K562 (cell line): ENCODE data around the gene ENPP6. TPM values are rescaled to one million over a fixed set of nuclear protein-coding genes. Genes with fewer than 3 reads are reported as not detected.
A peak's percentile ranks its signal among the peaks of the same experiment; 100 is the strongest.
"Not testable (repeated sequence)": the region's sequence is repeated elsewhere in the genome, so short reads cannot be mapped to it uniquely, and the experiment has no call there.

ENCODE experiments used
- ATAC-seq: fragments of 200-7000 bp; cut with Tn5 transposase; 3 replicates; pipeline ENCODE4 v1.9.1; 2020; ENCODE audit warnings: moderate library complexity
- BruUV-seq: library from RNA; stranded (reverse); fragments of 400-500 nt; replicated peaks from 2 replicates; lab custom pipeline; 2021; lab: Mats Ljungman, UMichigan
- CTCF ChIA-PET: fragments of 300-600 bp; formaldehyde crosslinking; extraction: SDS; loops from one replicate; lab custom pipeline; 2021; ENCODE audit warnings: low intra/inter-chr PET ratio; lab: Yijun Ruan, JAX
- POLR2A ChIA-PET: fragments of 300-600, 350-650 bp; sonication (Branson Sonifier 250); formaldehyde crosslinking; extraction: SDS; loops from one replicate; lab custom pipeline; 2021; ENCODE audit warnings: antibody characterized with exemption, inconsistent platforms; lab: Yijun Ruan, JAX
- DNase-seq, 4 experiments: peaks; one replicate each; pipeline versions ENCODE4 v3.0.0 to v3.0.0-alpha.2; 2011 to 2018; ENCODE audit warnings: low spot score in 3 of 4, mixed read lengths in 3 of 4; ENCODE audit errors: extremely low read depth in 1 of 4
- FAIRE-seq: peaks from 2 replicates; lab custom pipeline; 2011; peaks lifted over from hg19 to GRCh38; lab: Jason Lieb, UNC
- H2AFZ ChIP-seq: 2 replicates; pipeline ENCODE4 v1.6.0; 2011; ENCODE audit warnings: low read depth, low read length, control low read depth, inconsistent platforms
- H3K27ac ChIP-seq: fragments of 200-600 bp; 3 replicates; pipeline ENCODE4 v1.8.0; 2011; ENCODE audit warnings: low read depth, mild to moderate bottlenecking, control low read depth, inconsistent platforms, low read length, moderate library complexity, mixed read lengths; ENCODE audit errors: extremely low read depth
- H3K27me3 ChIP-seq, 2 experiments: fragments of 300-600 bp in 1 of 2; 2 replicates in 1 of 2; 3 replicates in 1 of 2; pipeline versions ENCODE4 v1.6.0 to v1.8.0; 2011; ENCODE audit warnings: inconsistent platforms in 2 of 2, low read length in 2 of 2, mild to moderate bottlenecking in 1 of 2, mixed read lengths in 1 of 2, moderate library complexity in 1 of 2; ENCODE audit not compliant: control insufficient read depth in 2 of 2, insufficient read depth in 2 of 2
- H3K36me3 ChIP-seq: fragments of 300-600 bp; 3 replicates; pipeline ENCODE4 v1.8.0; 2011; ENCODE audit warnings: mild to moderate bottlenecking, low read length, inconsistent platforms; ENCODE audit not compliant: control insufficient read depth, insufficient read depth
- H3K4me1 ChIP-seq, 2 experiments: fragments of 200-600 bp in 1 of 2; replicated peaks in 1 of 2; 2 replicates in 1 of 2; 3 replicates in 1 of 2; pipeline versions ENCODE4 v1.5.1 to v1.8.0; 2011; ENCODE audit warnings: inconsistent platforms in 2 of 2, low read length in 2 of 2, mild to moderate bottlenecking in 1 of 2, mixed read lengths in 1 of 2, moderate library complexity in 1 of 2; ENCODE audit not compliant: control insufficient read depth in 2 of 2, insufficient read depth in 2 of 2
- H3K4me2 ChIP-seq: 2 replicates; pipeline ENCODE4 v1.6.1; 2011; ENCODE audit warnings: low read length, control low read depth, inconsistent platforms, mixed read lengths; ENCODE audit not compliant: insufficient read depth
- H3K4me3 ChIP-seq: fragments of 200-600 bp; sonication (generic), shearing (Covaris generic); 2 replicates; pipeline ENCODE4 v1.5.1; 2016; ENCODE audit warnings: control low read depth, inconsistent platforms
- H3K79me2 ChIP-seq: fragments of 200-600 bp; 3 replicates; pipeline ENCODE4 v1.8.0; 2011; ENCODE audit warnings: low read length, inconsistent platforms; ENCODE audit not compliant: control insufficient read depth, insufficient read depth
- H3K9ac ChIP-seq, 2 experiments: 2 replicates each; pipeline versions ENCODE4 v1.6.0 to v1.6.1; 2011; ENCODE audit warnings: low read depth in 2 of 2, low read length in 2 of 2, control low read depth in 1 of 2, inconsistent platforms in 1 of 2, mild to moderate bottlenecking in 1 of 2, mixed read lengths in 1 of 2; ENCODE audit not compliant: insufficient read depth in 1 of 2
- H3K9me1 ChIP-seq: one replicate; pipeline ENCODE4 v1.6.0; 2011; ENCODE audit warnings: inconsistent platforms, mild to moderate bottlenecking, low read length, moderate library complexity; ENCODE audit not compliant: control insufficient read depth, insufficient read depth
- H3K9me3 ChIP-seq: replicated peaks from 2 replicates; pipeline ENCODE4 v1.5.1; 2011; ENCODE audit warnings: low read depth, low read length, inconsistent platforms; ENCODE audit not compliant: control insufficient read depth, insufficient read depth
- H4K20me1 ChIP-seq: replicated peaks from 2 replicates; pipeline ENCODE4 v1.6.1; 2011; ENCODE audit warnings: low read length, inconsistent platforms, mixed read lengths; ENCODE audit not compliant: control insufficient read depth, insufficient read depth
- WGBS: fragments of 100-300 bp; shearing (Covaris generic); methylation state at CpG from one replicate; pipeline ENCODE4 v1.1.6; 2016; ENCODE audit warnings: low coverage, mixed read lengths; ENCODE audit not compliant: insufficient coverage; ENCODE audit errors: missing lambda C conversion rate; 5-methylcytosine and 5-hydroxymethylcytosine counted together
- in situ Hi-C: fragments of 300-500 bp; cut with MboI; formaldehyde crosslinking; loops from 4 replicates; pipeline ENCODE4 v1.15.0; 2018; ENCODE audit warnings: inconsistent platforms, mixed read lengths
- intact Hi-C: fragments of 100-400 bp; cut with micrococcal nuclease; formaldehyde crosslinking; loops from 2 replicates; pipeline ENCODE4 v1.14.2; 2022
- polyA plus RNA-seq, 8 experiments: library from polyadenylated mRNA; depleted of rRNA in 4 of 8; stranded (reverse) in 5 of 8; unstranded in 3 of 8; fragments of >200 nt; fragmentation: Nextera tagmentation in 2 of 8; fragmentation: Illumina TruSeq in 1 of 8; extraction: Ambion mirVana in 2 of 8; extraction: Trizol in 1 of 8; gene quantifications; 2 replicates each; pipeline versions ENCODE4 v1.2.1 to v1.2.3, GENCODE V29; 2011 to 2014; ENCODE audit warnings: inconsistent platforms in 1 of 8, missing spikeins in 1 of 8
- total RNA-seq, 7 experiments: library from RNA; depleted of rRNA in 6 of 7; stranded (reverse); fragments of >200 nt in 6 of 7; fragmentation: Illumina TruSeq in 2 of 7; extraction: Trizol in 2 of 7; gene quantifications; 2 replicates each; pipeline versions ENCODE4 v1.2.1 to v1.2.3, GENCODE V29; 2011 to 2021; ENCODE audit warnings: low replicate concordance in 1 of 7
- TF ChIP-seq, protein P1 (sequence below), 2 experiments: fragments of 450-650 bp; IDR thresholded peaks; 2 replicates each; pipeline ENCODE4 v1.6.1; 2018; ENCODE audit warnings: mild to moderate bottlenecking in 2 of 2, low read depth in 1 of 2; ENCODE audit not compliant: partially characterized antibody in 2 of 2

Gene ENPP6
- total and polyA plus RNA-seq, 9 of the 15 experiments (the other 6 are each of a cell fraction or from before 2014, with no cell fraction given) = 0.29 TPM; not detected in 8

DNA sequence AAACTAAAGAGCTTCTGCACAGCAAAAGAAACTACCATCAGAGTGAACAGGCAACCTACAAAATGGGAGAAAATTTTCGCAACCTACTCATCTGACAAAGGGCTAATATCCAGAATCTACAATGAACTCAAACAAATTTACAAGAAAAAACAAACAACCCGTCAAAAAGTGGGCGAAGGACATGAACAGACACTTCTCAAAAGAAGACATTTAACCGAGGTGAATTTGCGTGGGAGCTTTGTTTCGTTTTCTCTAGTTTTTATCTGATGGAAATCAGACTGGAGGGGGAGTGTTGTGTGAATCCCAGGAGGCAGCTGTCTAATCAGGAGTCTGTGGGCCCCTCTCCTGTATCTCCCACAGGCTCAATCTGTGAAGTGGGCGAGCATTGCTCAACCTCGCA is 76.8 kb downstream of the ENPP6 start:
- CTCF ChIA-PET, H2AFZ ChIP-seq, H3K36me3 ChIP-seq, H3K4me2 ChIP-seq, H3K9me1 ChIP-seq, H3K79me2 ChIP-seq, BruUV-seq, H4K20me1 ChIP-seq, FAIRE-seq, POLR2A ChIA-PET, intact Hi-C loops, H3K4me1 ChIP-seq, H3K4me3 ChIP-seq, in situ Hi-C loops, H3K9me3 ChIP-seq, DNase-seq, ATAC-seq, H3K9ac ChIP-seq, H3K27ac ChIP-seq: not testable (repeated sequence)
- TF ChIP-seq, protein P1, sequence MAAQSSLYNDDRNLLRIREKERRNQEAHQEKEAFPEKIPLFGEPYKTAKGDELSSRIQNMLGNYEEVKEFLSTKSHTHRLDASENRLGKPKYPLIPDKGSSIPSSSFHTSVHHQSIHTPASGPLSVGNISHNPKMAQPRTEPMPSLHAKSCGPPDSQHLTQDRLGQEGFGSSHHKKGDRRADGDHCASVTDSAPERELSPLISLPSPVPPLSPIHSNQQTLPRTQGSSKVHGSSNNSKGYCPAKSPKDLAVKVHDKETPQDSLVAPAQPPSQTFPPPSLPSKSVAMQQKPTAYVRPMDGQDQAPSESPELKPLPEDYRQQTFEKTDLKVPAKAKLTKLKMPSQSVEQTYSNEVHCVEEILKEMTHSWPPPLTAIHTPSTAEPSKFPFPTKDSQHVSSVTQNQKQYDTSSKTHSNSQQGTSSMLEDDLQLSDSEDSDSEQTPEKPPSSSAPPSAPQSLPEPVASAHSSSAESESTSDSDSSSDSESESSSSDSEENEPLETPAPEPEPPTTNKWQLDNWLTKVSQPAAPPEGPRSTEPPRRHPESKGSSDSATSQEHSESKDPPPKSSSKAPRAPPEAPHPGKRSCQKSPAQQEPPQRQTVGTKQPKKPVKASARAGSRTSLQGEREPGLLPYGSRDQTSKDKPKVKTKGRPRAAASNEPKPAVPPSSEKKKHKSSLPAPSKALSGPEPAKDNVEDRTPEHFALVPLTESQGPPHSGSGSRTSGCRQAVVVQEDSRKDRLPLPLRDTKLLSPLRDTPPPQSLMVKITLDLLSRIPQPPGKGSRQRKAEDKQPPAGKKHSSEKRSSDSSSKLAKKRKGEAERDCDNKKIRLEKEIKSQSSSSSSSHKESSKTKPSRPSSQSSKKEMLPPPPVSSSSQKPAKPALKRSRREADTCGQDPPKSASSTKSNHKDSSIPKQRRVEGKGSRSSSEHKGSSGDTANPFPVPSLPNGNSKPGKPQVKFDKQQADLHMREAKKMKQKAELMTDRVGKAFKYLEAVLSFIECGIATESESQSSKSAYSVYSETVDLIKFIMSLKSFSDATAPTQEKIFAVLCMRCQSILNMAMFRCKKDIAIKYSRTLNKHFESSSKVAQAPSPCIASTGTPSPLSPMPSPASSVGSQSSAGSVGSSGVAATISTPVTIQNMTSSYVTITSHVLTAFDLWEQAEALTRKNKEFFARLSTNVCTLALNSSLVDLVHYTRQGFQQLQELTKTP (IDR thresholded peaks at IDR 0.05; ENCODE audit: low read depth in 1 of 2, partially characterized antibody in 2 of 2) = peak in 1 of 2 experiments; percentile 92
- 2% methylated on average over 6 of the region's 8 CpGs for WGBS
- H3K27me3 ChIP-seq = peaks cover 9 to 41% of the 10 kb centered on the region in 2 experiments; a peak in 4 of 5 replicates
